Fibroblast of lung (primary cell): Measurements from ENCODE around the gene DEGS2.

ENCODE experiments used
- EZH2 ChIP-seq: IDR thresholded peaks from 2 replicates; pipeline ENCODE4 v1.5.1; 2012; ENCODE audit warnings: low read length, control low read depth, mild to moderate bottlenecking; ENCODE audit errors: missing control alignments
- TF ChIP-seq, protein P1 (sequence below), 2 donors: IDR thresholded peaks in 1 of 2; conservative IDR thresholded peaks in 1 of 2; 1 replicate in 1 of 2; 2 replicates in 1 of 2; pipeline ENCODE4 v1.5.1; 2011 to 2012; ENCODE audit warnings: low read length in 2 of 2, control low read depth in 1 of 2, inconsistent platforms in 1 of 2, low read depth in 1 of 2, mild to moderate bottlenecking in 1 of 2

DNA sequence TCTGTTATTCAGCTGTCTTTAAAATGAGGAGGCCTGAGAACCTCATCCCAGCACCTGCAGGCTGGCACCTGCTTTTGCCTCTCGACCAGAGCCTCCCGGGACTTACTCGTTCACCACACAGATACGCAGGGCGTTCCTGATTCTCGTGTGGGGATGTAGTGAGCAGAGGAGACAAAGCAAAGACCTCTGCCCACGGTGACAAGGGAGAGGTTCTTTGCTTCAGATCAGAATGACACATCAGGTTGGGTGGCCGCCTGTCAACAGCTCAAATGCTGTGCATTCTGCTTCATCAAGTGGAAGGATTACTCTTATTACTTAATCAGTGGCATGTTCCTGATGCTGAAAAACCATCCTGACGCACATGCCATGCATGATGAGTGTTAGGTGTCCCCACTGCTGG lies 24.4 kb downstream of the DEGS2 start:
- TF ChIP-seq, protein P1, sequence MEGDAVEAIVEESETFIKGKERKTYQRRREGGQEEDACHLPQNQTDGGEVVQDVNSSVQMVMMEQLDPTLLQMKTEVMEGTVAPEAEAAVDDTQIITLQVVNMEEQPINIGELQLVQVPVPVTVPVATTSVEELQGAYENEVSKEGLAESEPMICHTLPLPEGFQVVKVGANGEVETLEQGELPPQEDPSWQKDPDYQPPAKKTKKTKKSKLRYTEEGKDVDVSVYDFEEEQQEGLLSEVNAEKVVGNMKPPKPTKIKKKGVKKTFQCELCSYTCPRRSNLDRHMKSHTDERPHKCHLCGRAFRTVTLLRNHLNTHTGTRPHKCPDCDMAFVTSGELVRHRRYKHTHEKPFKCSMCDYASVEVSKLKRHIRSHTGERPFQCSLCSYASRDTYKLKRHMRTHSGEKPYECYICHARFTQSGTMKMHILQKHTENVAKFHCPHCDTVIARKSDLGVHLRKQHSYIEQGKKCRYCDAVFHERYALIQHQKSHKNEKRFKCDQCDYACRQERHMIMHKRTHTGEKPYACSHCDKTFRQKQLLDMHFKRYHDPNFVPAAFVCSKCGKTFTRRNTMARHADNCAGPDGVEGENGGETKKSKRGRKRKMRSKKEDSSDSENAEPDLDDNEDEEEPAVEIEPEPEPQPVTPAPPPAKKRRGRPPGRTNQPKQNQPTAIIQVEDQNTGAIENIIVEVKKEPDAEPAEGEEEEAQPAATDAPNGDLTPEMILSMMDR (conservative IDR thresholded peaks at IDR 0.05 in 1 of 2, IDR thresholded peaks at IDR 0.05 in 1 of 2; ENCODE audit: low read depth in 1 of 2, low read length in 2 of 2) = no peak
- TF ChIP-seq EZH2 = no peak
